ENCODE results near the gene ZBTB24. TPM values are rescaled to one million over a fixed set of nuclear protein-coding genes. Genes with fewer than 3 reads are reported as not detected.
"Not testable (repeated sequence)": the region's sequence is repeated elsewhere in the genome, so short reads cannot be mapped to it uniquely, and the experiment has no call there.

The ZBTB24 gene
- 13.7 TPM for polyA plus RNA-seq (2013, experiment 1 of 4)
- 18.3 TPM for polyA plus RNA-seq (2013, experiment 2 of 4)
- 13.9 TPM for polyA plus RNA-seq (2013, experiment 3 of 4)
- 14.2 TPM for polyA plus RNA-seq (2013, experiment 4 of 4)

- Histone ChIP-seq H3K4me3 (ENCODE audit: insufficient read depth, low read depth, low read length) (peak within 1 kb of the TSS; percentile 93), H3K4me1 (ENCODE audit: control insufficient read depth, insufficient read depth, low read length) (peaks cover 16% of the 10 kb centered on the region), H3K9me3 (ENCODE audit: control insufficient read depth, low read length) (no peaks in the 10 kb centered on the region), H3K27ac (ENCODE audit: insufficient read depth, low read depth, low read length, poor library complexity, severe bottlenecking) (peak within 1 kb of the TSS; percentile 31), H3K36me3 (ENCODE audit: control insufficient read depth, insufficient read depth, low read length) (peaks cover 12% of the 10 kb centered on the region), H3K27me3 (ENCODE audit: control insufficient read depth, insufficient read depth, low read length, poor library complexity, severe bottlenecking) (peaks cover 5% of the 10 kb centered on the region)
- 0 to 1% methylated on average over 82 to 94 of the region's 97 CpGs for WGBS, 2 experiments
These were observed at the start of gene ZBTB24 for GRCh38 chr6:109482905-109483734. ZBTB24 (minus strand) TSS chr6:109483219; CDS start chr6:109482026, 1,193 bp downstream.

GRCh38 chr6:109531446-109531845, 48.4 kb upstream of the ZBTB24 start:
- Histone ChIP-seq H3K27ac (ENCODE audit: insufficient read depth, low read depth, low read length, poor library complexity, severe bottlenecking) (no peak overlapping the region), H3K36me3 (ENCODE audit: control insufficient read depth, insufficient read depth, low read length) (no peaks in the 10 kb centered on the region), H3K27me3 (ENCODE audit: control insufficient read depth, insufficient read depth, low read length, poor library complexity, severe bottlenecking) (no peaks in the 10 kb centered on the region), H3K9me3 (ENCODE audit: control insufficient read depth, low read length) (no peaks in the 10 kb centered on the region), H3K4me3 (ENCODE audit: insufficient read depth, low read depth, low read length) (no peak overlapping the region), H3K4me1 (ENCODE audit: control insufficient read depth, insufficient read depth, low read length) (no peaks in the 10 kb centered on the region)
- 94 to 97% methylated on average over 6 of the region's 6 CpGs for WGBS, 2 experiments

GRCh38 chr6:109527989-109528388, 45.0 kb upstream of the ZBTB24 start:
- no peaks in the 10 kb centered on the region for H3K36me3 ChIP-seq (ENCODE audit: control insufficient read depth, insufficient read depth, low read length)
- 86 to 97% methylated on average over 3 of the region's 3 CpGs for WGBS, 2 experiments
- H3K4me3 ChIP-seq (ENCODE audit: insufficient read depth, low read depth, low read length) = no peak overlapping the region
- H3K4me1 ChIP-seq (ENCODE audit: control insufficient read depth, insufficient read depth, low read length) = no peaks in the 10 kb centered on the region
- H3K27ac ChIP-seq (ENCODE audit: insufficient read depth, low read depth, low read length, poor library complexity, severe bottlenecking) = no peak overlapping the region
- H3K9me3 ChIP-seq (ENCODE audit: control insufficient read depth, low read length) = peaks cover 4% of the 10 kb centered on the region
- no peaks in the 10 kb centered on the region for H3K27me3 ChIP-seq (ENCODE audit: control insufficient read depth, insufficient read depth, low read length, poor library complexity, severe bottlenecking)

GRCh38 chr6:109526905-109527628, 44.0 kb upstream of the ZBTB24 start:
- Histone ChIP-seq H3K27ac (ENCODE audit: insufficient read depth, low read depth, low read length, poor library complexity, severe bottlenecking) (no peak overlapping the region), H3K4me3 (ENCODE audit: insufficient read depth, low read depth, low read length) (no peak overlapping the region), H3K36me3 (ENCODE audit: control insufficient read depth, insufficient read depth, low read length) (no peaks in the 10 kb centered on the region), H3K27me3 (ENCODE audit: control insufficient read depth, insufficient read depth, low read length, poor library complexity, severe bottlenecking) (no peaks in the 10 kb centered on the region), H3K9me3 (ENCODE audit: control insufficient read depth, low read length) (peaks cover 4% of the 10 kb centered on the region), H3K4me1 (ENCODE audit: control insufficient read depth, insufficient read depth, low read length) (no peaks in the 10 kb centered on the region)
- WGBS, 2 experiments = 58 to 65% methylated on average over 7 of the region's 7 CpGs

- Histone ChIP-seq H3K4me1 (ENCODE audit: control insufficient read depth, insufficient read depth, low read length) (no peaks in the 10 kb centered on the region), H3K4me3 (ENCODE audit: insufficient read depth, low read depth, low read length) (no peak overlapping the region), H3K9me3 (ENCODE audit: control insufficient read depth, low read length) (peaks cover 4% of the 10 kb centered on the region), H3K36me3 (ENCODE audit: control insufficient read depth, insufficient read depth, low read length) (no peaks in the 10 kb centered on the region), H3K27ac (ENCODE audit: insufficient read depth, low read depth, low read length, poor library complexity, severe bottlenecking) (no peak overlapping the region), H3K27me3 (ENCODE audit: control insufficient read depth, insufficient read depth, low read length, poor library complexity, severe bottlenecking) (no peaks in the 10 kb centered on the region)
These were observed 41.1 kb upstream of the ZBTB24 start for GRCh38 chr6:109524129-109524528.

GRCh38 chr6:109523478-109523877, 40.5 kb upstream of the ZBTB24 start:
- no peaks in the 10 kb centered on the region for H3K36me3 ChIP-seq (ENCODE audit: control insufficient read depth, insufficient read depth, low read length)
- 94 to 97% methylated on average over 2 of the region's 2 CpGs for WGBS, 2 experiments

GRCh38 chr6:109521080-109521479, 38.1 kb upstream of the ZBTB24 start:
- H3K27me3 ChIP-seq (ENCODE audit: control insufficient read depth, insufficient read depth, low read length, poor library complexity, severe bottlenecking) = no peaks in the 10 kb centered on the region
- H3K4me1 ChIP-seq (ENCODE audit: control insufficient read depth, insufficient read depth, low read length) = no peaks in the 10 kb centered on the region
- H3K4me3 ChIP-seq (ENCODE audit: insufficient read depth, low read depth, low read length) = no peak overlapping the region
- no peak overlapping the region for H3K27ac ChIP-seq (ENCODE audit: insufficient read depth, low read depth, low read length, poor library complexity, severe bottlenecking)
- no peaks in the 10 kb centered on the region for H3K36me3 ChIP-seq (ENCODE audit: control insufficient read depth, insufficient read depth, low read length)
- peaks cover 4% of the 10 kb centered on the region for H3K9me3 ChIP-seq (ENCODE audit: control insufficient read depth, low read length)
- 88 to 100% methylated on average over 1 to 3 of the region's 3 CpGs for WGBS, 2 experiments

More at GRCh38 chr6:109523478-109523877, 40.5 kb upstream of the ZBTB24 start:
- no peaks in the 10 kb centered on the region for H3K4me1 ChIP-seq (ENCODE audit: control insufficient read depth, insufficient read depth, low read length)
- peaks cover 4% of the 10 kb centered on the region for H3K9me3 ChIP-seq (ENCODE audit: control insufficient read depth, low read length)
- no peak overlapping the region for H3K4me3 ChIP-seq (ENCODE audit: insufficient read depth, low read depth, low read length)
- no peak overlapping the region for H3K27ac ChIP-seq (ENCODE audit: insufficient read depth, low read depth, low read length, poor library complexity, severe bottlenecking)
- no peaks in the 10 kb centered on the region for H3K27me3 ChIP-seq (ENCODE audit: control insufficient read depth, insufficient read depth, low read length, poor library complexity, severe bottlenecking)

GRCh38 chr6:109519647-109520046, 36.6 kb upstream of the ZBTB24 start:
- H3K27ac ChIP-seq (ENCODE audit: insufficient read depth, low read depth, low read length, poor library complexity, severe bottlenecking); H3K4me3 ChIP-seq (ENCODE audit: insufficient read depth, low read depth, low read length); H3K9me3 ChIP-seq (ENCODE audit: control insufficient read depth, low read length); H3K4me1 ChIP-seq (ENCODE audit: control insufficient read depth, insufficient read depth, low read length); H3K27me3 ChIP-seq (ENCODE audit: control insufficient read depth, insufficient read depth, low read length, poor library complexity, severe bottlenecking); H3K36me3 ChIP-seq (ENCODE audit: control insufficient read depth, insufficient read depth, low read length): not testable (repeated sequence)

- Histone ChIP-seq H3K27ac (ENCODE audit: insufficient read depth, low read depth, low read length, poor library complexity, severe bottlenecking) (no peak overlapping the region), H3K9me3 (ENCODE audit: control insufficient read depth, low read length) (no peaks in the 10 kb centered on the region), H3K27me3 (ENCODE audit: control insufficient read depth, insufficient read depth, low read length, poor library complexity, severe bottlenecking) (no peaks in the 10 kb centered on the region), H3K4me1 (ENCODE audit: control insufficient read depth, insufficient read depth, low read length) (peaks cover 10% of the 10 kb centered on the region), H3K4me3 (ENCODE audit: insufficient read depth, low read depth, low read length) (no peak overlapping the region), H3K36me3 (ENCODE audit: control insufficient read depth, insufficient read depth, low read length) (no peaks in the 10 kb centered on the region)
- WGBS, 2 experiments = 61 to 64% methylated on average over 3 of the region's 3 CpGs
These were observed 33.9 kb upstream of the ZBTB24 start for GRCh38 chr6:109516929-109517328.

GRCh38 chr6:109515781-109516409, 32.9 kb upstream of the ZBTB24 start:
- no peaks in the 10 kb centered on the region for H3K27me3 ChIP-seq (ENCODE audit: control insufficient read depth, insufficient read depth, low read length, poor library complexity, severe bottlenecking)
- no peak overlapping the region for H3K4me3 ChIP-seq (ENCODE audit: insufficient read depth, low read depth, low read length)
- H3K36me3 ChIP-seq (ENCODE audit: control insufficient read depth, insufficient read depth, low read length) = no peaks in the 10 kb centered on the region
- no peak overlapping the region for H3K27ac ChIP-seq (ENCODE audit: insufficient read depth, low read depth, low read length, poor library complexity, severe bottlenecking)
- no peaks in the 10 kb centered on the region for H3K9me3 ChIP-seq (ENCODE audit: control insufficient read depth, low read length)
- WGBS, 2 experiments = 88 to 98% methylated on average over 3 to 4 of the region's 6 CpGs
- H3K4me1 ChIP-seq (ENCODE audit: control insufficient read depth, insufficient read depth, low read length) = peaks cover 10% of the 10 kb centered on the region

Data from ectodermal cell (in vitro differentiated cells).